SK-N-SH (cell line): ENCODE data around the gene CIAO2B.

Experiments used
- EZH2phosphoT487 ChIP-seq: fragments of 200-600 bp; sonication (generic); IDR thresholded peaks from 2 replicates; pipeline ENCODE4 v1.6.1; 2017; ENCODE audit warnings: low read depth, mixed run types, mild to moderate bottlenecking, antibody characterized with exemption, moderate library complexity, borderline replicate concordance
- GATA2 ChIP-seq: sonication (generic); formaldehyde crosslinking; IDR thresholded peaks from 2 replicates; pipeline ENCODE4 v1.5.0; 2020; ENCODE audit warnings: mild to moderate bottlenecking, missing genetic modification reagents
- MAX ChIP-seq: IDR thresholded peaks from 2 replicates; pipeline ENCODE4 v1.4.0; 2012; ENCODE audit warnings: low read depth
- RFX5 ChIP-seq: IDR thresholded peaks from 2 replicates; pipeline ENCODE4 v1.6.1; 2012; ENCODE audit warnings: mild to moderate bottlenecking, improper control_type of control experiment, low read length
- TAF1 ChIP-seq: IDR thresholded peaks from 2 replicates; pipeline ENCODE4 v1.6.1; 2012; ENCODE audit warnings: low read depth, mild to moderate bottlenecking, low read length, moderate library complexity, borderline replicate concordance
- TEAD4 ChIP-seq: IDR thresholded peaks from 2 replicates; pipeline ENCODE4 v1.4.0; 2012; ENCODE audit warnings: mild to moderate bottlenecking, borderline replicate concordance; ENCODE audit not compliant: insufficient read depth
- YY1 ChIP-seq: IDR thresholded peaks from 2 replicates; pipeline ENCODE4 v1.4.0; 2012; ENCODE audit warnings: low read depth, mild to moderate bottlenecking
- TF ChIP-seq, protein P1 (sequence below): fragments of 200-600 bp; sonication (generic); IDR thresholded peaks from 2 replicates; pipeline ENCODE4 v1.6.1; 2017; ENCODE audit warnings: antibody characterized with exemption, mild to moderate bottlenecking, moderate library complexity
- TF ChIP-seq, protein P2 (sequence below): IDR thresholded peaks from 2 replicates; pipeline ENCODE4 v1.6.1; 2012; ENCODE audit warnings: mild to moderate bottlenecking, low read depth, low read length, moderate library complexity
- TF ChIP-seq, protein P3 (sequence below): IDR thresholded peaks from 2 replicates; pipeline ENCODE4; 2012

- TF ChIP-seq YY1: no peak
- no peak for TF ChIP-seq TEAD4
- TF ChIP-seq, protein P1, sequence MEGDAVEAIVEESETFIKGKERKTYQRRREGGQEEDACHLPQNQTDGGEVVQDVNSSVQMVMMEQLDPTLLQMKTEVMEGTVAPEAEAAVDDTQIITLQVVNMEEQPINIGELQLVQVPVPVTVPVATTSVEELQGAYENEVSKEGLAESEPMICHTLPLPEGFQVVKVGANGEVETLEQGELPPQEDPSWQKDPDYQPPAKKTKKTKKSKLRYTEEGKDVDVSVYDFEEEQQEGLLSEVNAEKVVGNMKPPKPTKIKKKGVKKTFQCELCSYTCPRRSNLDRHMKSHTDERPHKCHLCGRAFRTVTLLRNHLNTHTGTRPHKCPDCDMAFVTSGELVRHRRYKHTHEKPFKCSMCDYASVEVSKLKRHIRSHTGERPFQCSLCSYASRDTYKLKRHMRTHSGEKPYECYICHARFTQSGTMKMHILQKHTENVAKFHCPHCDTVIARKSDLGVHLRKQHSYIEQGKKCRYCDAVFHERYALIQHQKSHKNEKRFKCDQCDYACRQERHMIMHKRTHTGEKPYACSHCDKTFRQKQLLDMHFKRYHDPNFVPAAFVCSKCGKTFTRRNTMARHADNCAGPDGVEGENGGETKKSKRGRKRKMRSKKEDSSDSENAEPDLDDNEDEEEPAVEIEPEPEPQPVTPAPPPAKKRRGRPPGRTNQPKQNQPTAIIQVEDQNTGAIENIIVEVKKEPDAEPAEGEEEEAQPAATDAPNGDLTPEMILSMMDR: no peak
- no peak for TF ChIP-seq EZH2phosphoT487
- no peak for TF ChIP-seq TAF1
- TF ChIP-seq, protein P2, sequence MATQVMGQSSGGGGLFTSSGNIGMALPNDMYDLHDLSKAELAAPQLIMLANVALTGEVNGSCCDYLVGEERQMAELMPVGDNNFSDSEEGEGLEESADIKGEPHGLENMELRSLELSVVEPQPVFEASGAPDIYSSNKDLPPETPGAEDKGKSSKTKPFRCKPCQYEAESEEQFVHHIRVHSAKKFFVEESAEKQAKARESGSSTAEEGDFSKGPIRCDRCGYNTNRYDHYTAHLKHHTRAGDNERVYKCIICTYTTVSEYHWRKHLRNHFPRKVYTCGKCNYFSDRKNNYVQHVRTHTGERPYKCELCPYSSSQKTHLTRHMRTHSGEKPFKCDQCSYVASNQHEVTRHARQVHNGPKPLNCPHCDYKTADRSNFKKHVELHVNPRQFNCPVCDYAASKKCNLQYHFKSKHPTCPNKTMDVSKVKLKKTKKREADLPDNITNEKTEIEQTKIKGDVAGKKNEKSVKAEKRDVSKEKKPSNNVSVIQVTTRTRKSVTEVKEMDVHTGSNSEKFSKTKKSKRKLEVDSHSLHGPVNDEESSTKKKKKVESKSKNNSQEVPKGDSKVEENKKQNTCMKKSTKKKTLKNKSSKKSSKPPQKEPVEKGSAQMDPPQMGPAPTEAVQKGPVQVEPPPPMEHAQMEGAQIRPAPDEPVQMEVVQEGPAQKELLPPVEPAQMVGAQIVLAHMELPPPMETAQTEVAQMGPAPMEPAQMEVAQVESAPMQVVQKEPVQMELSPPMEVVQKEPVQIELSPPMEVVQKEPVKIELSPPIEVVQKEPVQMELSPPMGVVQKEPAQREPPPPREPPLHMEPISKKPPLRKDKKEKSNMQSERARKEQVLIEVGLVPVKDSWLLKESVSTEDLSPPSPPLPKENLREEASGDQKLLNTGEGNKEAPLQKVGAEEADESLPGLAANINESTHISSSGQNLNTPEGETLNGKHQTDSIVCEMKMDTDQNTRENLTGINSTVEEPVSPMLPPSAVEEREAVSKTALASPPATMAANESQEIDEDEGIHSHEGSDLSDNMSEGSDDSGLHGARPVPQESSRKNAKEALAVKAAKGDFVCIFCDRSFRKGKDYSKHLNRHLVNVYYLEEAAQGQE: no peak
- TF ChIP-seq RFX5: no peak
- no peak for TF ChIP-seq GATA2 (CRISPR knock-in tag)
- TF ChIP-seq, protein P3, sequence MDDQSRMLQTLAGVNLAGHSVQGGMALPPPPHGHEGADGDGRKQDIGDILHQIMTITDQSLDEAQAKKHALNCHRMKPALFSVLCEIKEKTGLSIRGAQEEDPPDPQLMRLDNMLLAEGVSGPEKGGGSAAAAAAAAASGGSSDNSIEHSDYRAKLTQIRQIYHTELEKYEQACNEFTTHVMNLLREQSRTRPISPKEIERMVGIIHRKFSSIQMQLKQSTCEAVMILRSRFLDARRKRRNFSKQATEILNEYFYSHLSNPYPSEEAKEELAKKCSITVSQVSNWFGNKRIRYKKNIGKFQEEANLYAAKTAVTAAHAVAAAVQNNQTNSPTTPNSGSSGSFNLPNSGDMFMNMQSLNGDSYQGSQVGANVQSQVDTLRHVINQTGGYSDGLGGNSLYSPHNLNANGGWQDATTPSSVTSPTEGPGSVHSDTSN: no peak
- no peak for TF ChIP-seq MAX
Measured at GRCh38 chr16:66908116-66908515, 26.1 kb downstream of the CIAO2B start.
